Activated effector memory CD4-positive, alpha-beta T cell treated with anti-CD3 and anti-CD28 coated beads, Interleukin-2, amount 50 U/mL, for 16 hours (primary cell): Measurements from ENCODE around the gene TCF7.

Source experiments
- DNase-seq: peaks from one replicate; pipeline ENCODE4 v3.0.0-alpha.2; 2020

The TCF7 gene

GRCh38 chr5:134184155-134185135 lies 70.0 kb downstream of the TCF7 start:
- peak; percentile 90 for DNase-seq

GRCh38 chr5:134188092-134188491 lies 73.6 kb downstream of the TCF7 start:
- no peak for DNase-seq

DNA sequence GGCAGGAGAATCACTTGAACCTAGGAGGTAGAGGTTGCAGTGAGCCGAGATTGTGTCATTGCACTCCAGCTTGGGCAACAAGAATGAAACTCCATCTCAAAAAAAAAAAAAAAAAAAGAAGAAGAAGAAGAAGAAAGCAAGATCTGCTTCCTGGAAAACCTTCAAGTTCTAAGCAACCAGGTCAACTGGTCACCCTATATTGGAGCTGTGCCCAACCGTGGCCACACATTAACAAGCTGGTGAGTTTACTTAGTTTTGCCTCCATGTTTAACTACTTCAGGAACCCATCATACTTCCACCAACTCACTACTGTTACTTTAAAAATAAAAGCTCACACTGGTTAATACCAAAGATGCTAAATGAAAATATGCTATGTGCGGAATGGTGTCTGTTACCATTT lies 74.5 kb downstream of the TCF7 start:
- no peak for DNase-seq

DNA sequence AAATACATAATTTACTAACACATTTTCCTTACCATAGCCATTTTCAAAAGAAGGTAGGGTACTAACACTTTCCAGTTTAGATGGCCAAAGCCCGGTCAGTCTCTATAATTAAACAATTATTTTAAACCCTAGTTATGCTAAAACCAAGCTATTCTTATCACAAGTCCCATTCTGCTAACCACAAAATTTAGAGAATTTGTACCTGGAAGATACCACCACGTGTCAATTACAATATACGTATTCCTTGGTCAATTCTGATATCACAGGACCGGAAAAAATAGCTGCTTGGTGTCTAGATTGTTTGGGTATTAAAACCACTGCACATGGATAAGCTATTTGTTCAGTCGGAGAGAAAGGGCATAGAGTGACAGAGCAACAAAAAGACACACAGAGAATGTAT lies 81.2 kb downstream of the TCF7 start:
- no peak for DNase-seq
